GM18907 (cell line): ENCODE measurements around the gene MFSD12.
A peak's percentile ranks its signal among the peaks of the same experiment; 100 is the strongest.
"Not testable (repeated sequence)": the region's sequence is repeated elsewhere in the genome, so short reads cannot be mapped to it uniquely, and the experiment has no call there.

ENCODE experiments used
- ATAC-seq: cut with Tn5 transposase; IDR thresholded peaks from one replicate; pipeline ENCODE4 v1.9.1; 2021; ENCODE audit warnings: mild to moderate bottlenecking, moderate library complexity; ENCODE audit not compliant: unreplicated experiment

MFSD12 gene

GRCh38 chr19:3585301-3586126 lies 28.1 kb upstream of the MFSD12 start, which contains the start of gene GIPC3:
TSS of gene GIPC3 (plus strand) at chr19:3585478. CDS start at chr19:3585598, 120 bp downstream.
- no peak for ATAC-seq

- ATAC-seq, result not testable (repeated sequence)
Measured at GRCh38 chr19:3584036-3584802, 26.8 kb upstream of the MFSD12 start.

- ATAC-seq, result not testable (repeated sequence)
Measured at GRCh38 chr19:3581792-3582191, 24.4 kb upstream of the MFSD12 start.

- ATAC-seq, result no peak
Measured at GRCh38 chr19:3580156-3580934, 23.0 kb upstream of the MFSD12 start.

GRCh38 chr19:3578390-3578789 lies 21.0 kb upstream of the MFSD12 start:
- no peak for ATAC-seq

- ATAC-seq, result no peak
Measured at GRCh38 chr19:3577723-3578344, 20.4 kb upstream of the MFSD12 start.

- no peak for ATAC-seq
Measured at GRCh38 chr19:3576696-3577443, 19.5 kb upstream of the MFSD12 start.

- ATAC-seq, result no peak
Measured at GRCh38 chr19:3575949-3576673, 18.7 kb upstream of the MFSD12 start.

- ATAC-seq, result no peak
Measured at GRCh38 chr19:3575260-3575741, 17.9 kb upstream of the MFSD12 start.

- peak; percentile 35 for ATAC-seq
Measured at GRCh38 chr19:3573858-3574637, 16.7 kb upstream of the MFSD12 start.

- peak; percentile 20 for ATAC-seq
Measured at GRCh38 chr19:3573162-3573857, 15.9 kb upstream of the MFSD12 start.

- no peak for ATAC-seq
Measured at GRCh38 chr19:3572855-3573161, 15.4 kb upstream of the MFSD12 start, which contains the start of gene HMG20B. TSS of gene HMG20B (plus strand) at chr19:3572944. CDS start at chr19:3573310, 366 bp downstream.

GRCh38 chr19:3572132-3572854 lies 14.9 kb upstream of the MFSD12 start:
- ATAC-seq, result peak; percentile 90

GRCh38 chr19:3570606-3571011 lies 13.2 kb upstream of the MFSD12 start:
- no peak for ATAC-seq

- ATAC-seq, result not testable (repeated sequence)
Measured at GRCh38 chr19:3570042-3570441, 12.7 kb upstream of the MFSD12 start.

GRCh38 chr19:3565139-3565538 lies 7.8 kb upstream of the MFSD12 start:
- no peak for ATAC-seq
